ENCODE measurements around the gene SPAG16.
"Not testable (repeated sequence)": the region's sequence is repeated elsewhere in the genome, so short reads cannot be mapped to it uniquely, and the experiment has no call there.

Gene SPAG16

GRCh38 chr2:213559053-213559452 lies 274.8 kb downstream of the SPAG16 start:
- DNase-seq: no peak

GRCh38 chr2:213561759-213562158 lies 277.5 kb downstream of the SPAG16 start:
- no peak for DNase-seq

- DNase-seq: no peak
Measured at GRCh38 chr2:213562539-213563180, 278.4 kb downstream of the SPAG16 start.

GRCh38 chr2:213566846-213567245 lies 282.6 kb downstream of the SPAG16 start:
- no peak for DNase-seq

- no peak for DNase-seq
Measured at GRCh38 chr2:213609570-213610170, 325.4 kb downstream of the SPAG16 start.

- DNase-seq: no peak
Measured at GRCh38 chr2:213627054-213627710, 342.9 kb downstream of the SPAG16 start.

- no peak for DNase-seq
Measured at GRCh38 chr2:213627835-213628460, 343.7 kb downstream of the SPAG16 start.

GRCh38 chr2:213640738-213641425 lies 356.6 kb downstream of the SPAG16 start:
- DNase-seq: no peak

GRCh38 chr2:213644926-213645325 lies 360.7 kb downstream of the SPAG16 start:
- no peak for DNase-seq

DNA sequence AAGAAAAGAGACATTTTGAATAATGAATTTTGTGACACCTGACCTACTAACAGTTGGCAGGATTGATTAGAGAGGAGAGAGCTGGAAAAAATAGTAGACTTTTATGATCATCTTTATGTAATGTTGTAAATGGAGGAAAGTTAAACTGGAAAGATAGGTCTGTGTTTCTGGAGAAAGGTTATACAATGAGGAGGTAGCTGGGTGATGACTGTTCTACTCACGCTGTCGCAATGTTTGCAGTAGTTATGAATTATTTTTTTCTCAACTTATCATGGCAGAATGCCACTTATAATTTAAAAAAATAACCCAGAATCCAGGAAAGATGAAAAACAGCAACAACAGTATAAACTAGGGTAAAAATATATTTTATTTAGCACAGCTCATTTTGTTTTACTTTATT lies 364.9 kb downstream of the SPAG16 start:
- no peak for DNase-seq

DNA sequence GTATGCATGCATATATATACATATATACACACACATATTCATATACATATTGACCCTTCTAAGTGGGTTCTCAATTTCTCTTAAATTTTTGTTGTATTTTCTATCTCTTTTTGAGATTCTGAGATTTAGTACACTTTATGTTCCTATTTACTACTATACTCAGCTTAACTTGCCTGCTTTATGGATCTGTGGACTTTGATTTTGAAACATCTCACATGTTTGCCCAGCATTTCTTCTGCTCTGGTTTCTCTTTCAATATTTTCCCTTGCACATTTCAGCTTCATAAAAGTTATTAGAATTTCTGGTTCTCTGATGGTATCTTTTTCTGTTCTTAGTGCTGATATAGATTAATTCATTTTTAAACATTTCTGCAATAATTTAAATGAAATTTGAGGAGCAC lies 380.6 kb downstream of the SPAG16 start:
- DNase-seq: no peak

DNA sequence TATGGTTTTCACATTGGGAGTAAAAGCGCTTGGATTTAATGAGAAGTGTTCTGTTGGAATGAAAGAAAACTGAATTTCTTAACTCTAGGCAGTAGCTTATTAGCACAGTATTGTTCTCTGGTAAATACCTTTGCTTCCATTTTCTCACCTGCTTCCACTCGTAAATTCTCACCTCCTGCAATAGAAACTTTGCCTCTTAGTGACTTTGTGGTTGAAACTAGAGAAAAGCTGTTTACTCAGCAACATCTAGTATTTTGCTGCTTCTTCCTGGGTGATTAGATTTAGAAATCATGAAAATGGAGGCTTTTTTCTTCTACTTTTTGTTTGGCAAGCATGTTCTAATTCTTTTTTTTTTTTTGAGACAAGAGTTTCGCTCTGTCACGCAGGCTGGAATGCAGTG lies 385.4 kb downstream of the SPAG16 start:
- DNase-seq: no peak

DNA sequence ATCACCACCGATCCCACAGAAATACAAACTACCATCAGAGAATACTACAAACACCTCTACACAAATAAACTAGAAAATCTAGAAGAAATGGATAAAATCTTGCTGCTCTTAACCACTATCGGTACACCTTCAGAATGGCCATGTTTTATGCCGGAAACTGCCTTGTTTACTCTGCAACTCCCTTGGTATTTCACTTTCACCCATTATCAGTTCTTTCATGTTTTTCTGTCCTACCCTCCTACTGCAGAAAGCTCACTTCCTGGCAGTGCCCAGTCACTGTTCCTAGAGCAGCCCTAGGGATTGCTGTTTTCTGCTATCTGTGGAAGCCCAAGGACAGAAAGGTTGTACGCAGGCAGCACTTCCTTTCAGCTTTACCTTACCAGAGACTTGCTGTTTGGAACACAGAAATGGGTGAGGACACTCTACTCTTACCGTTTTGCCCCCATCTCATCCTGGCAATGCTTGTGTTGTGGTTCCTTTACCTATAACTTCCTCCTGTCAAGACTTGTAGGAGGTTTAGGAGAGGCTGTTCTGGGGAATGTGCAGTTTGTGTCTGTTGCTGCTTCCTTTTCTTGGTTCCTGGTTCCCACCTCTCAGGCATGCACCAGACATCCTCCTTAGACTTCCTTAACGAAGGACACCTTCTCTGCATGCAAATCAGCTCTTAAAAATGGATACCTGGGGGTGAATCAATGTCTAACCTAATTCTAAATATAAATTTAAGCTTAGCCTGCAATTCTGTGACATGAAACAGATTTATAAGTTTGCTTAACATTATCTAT lies 394.4 kb downstream of the SPAG16 start:
- no peak for DNase-seq

- DNase-seq: no peak
Measured at GRCh38 chr2:213679894-213680293, 395.6 kb downstream of the SPAG16 start.

GRCh38 chr2:213682276-213682675 lies 398.0 kb downstream of the SPAG16 start:
- DNase-seq: no peak

- DNase-seq: no peak
Measured at GRCh38 chr2:213688133-213688532, 403.9 kb downstream of the SPAG16 start.

- DNase-seq: not testable (repeated sequence)
Measured at GRCh38 chr2:213688825-213689224, 404.6 kb downstream of the SPAG16 start.

DNA sequence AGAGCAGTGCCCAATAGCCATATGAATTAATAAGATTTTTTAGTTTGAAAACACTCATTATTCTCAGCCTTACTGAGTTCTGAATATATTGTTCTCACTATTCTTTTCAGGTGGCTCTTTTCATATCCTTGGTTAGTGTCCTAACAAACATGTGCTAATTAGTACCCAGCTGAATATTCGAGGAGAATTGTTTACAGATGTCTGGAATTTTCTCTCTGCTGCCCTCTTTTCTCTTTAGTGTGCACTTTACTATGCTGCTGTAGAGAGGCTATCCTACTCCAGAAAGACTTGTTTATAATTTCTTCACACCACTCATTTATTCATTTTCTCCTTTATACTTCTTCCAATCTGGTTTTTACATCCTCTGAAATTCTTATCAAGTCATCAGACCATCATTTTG lies 405.3 kb downstream of the SPAG16 start:
- DNase-seq: no peak

DNA sequence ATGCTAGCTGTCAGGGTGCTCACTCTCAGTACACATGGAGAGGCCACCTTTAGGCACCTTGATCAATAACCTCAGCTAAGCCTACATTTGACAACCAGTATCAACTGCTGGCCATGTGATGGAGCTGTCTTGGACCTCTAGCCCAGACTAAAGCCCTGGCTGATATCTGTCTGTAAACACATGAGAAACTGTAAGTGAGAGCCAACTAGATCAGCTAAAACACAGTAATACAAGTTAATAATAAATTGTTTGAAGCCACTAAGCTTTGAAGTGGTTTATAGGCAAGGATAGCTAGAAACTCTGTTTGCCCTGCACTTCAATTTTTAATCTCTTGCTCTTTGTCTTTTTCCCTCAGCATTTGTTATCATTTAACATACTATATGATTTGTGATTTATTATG lies 407.1 kb downstream of the SPAG16 start:
- no peak for DNase-seq

DNA sequence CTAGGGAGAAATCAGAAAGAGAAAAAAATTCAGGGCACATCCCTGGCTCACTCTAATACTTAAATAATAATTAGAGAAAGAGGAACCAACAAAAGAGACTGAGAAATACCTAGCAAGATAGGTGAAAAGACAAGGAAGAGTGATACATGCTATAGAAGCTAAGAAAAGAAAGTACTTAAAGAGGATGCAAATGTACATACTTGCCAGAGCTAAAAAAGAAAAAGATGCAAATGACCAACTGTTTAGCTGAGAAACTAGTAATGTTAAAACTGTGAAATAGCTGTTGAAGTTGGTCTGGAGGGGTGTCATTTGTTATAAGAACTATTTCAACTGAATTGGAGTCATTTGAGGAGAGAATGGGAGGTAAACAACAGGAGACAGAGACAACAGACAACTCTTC lies 412.2 kb downstream of the SPAG16 start:
- DNase-seq: no peak

GRCh38 chr2:213701365-213701764 lies 417.1 kb downstream of the SPAG16 start:
- not testable (repeated sequence) for DNase-seq

DNA sequence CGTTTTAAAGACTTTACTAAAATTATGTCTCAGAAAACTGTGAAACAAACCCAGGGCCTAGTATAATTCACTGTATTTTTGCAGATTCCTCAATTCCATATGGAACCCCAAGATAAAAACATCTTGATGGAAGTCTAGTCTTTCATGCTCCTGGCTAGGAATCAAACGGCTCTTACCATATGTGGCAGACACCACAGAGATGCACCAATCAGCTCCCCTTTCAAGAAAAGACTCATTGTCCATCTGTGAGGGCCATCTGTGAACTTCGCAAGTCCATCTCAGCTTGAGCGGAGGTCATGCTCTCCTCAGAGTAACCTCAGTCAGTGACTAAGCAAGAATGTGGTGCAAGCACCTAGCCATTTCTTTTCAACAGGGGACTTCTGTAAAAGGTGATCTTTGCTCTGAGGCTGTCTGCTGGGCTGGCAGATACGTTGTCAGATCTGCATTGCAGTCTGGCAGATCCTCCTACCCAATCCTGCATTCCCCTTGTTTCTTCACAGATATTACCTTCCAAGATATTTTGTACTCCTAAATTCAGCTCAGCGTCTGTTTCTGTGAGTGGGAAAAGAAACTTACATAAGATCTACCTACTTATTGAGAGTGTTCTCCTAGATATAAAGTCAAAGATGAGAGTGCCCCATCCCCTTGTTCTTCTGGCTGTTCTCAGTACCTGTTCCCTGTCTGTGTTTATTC lies 419.3 kb downstream of the SPAG16 start:
- no peak for DNase-seq

Data from AML-193 (cell line).